GM10266 (cell line): ENCODE results near the gene KIF16B.

Experiments used
- DNase-seq: peaks from one replicate; pipeline ENCODE4 v3.0.0; 2012; ENCODE audit errors: extremely low spot score
- TF ChIP-seq, protein P1 (sequence below): IDR thresholded peaks from 2 replicates; pipeline ENCODE4 v1.5.1; 2012; ENCODE audit warnings: mild to moderate bottlenecking, low read depth; ENCODE audit not compliant: control insufficient read depth, insufficient read depth; ENCODE audit errors: missing control alignments

The KIF16B gene

GRCh38 chr20:16474363-16474762 is 98.9 kb downstream of the KIF16B start:
- DNase-seq: no peak
- TF ChIP-seq, protein P1, sequence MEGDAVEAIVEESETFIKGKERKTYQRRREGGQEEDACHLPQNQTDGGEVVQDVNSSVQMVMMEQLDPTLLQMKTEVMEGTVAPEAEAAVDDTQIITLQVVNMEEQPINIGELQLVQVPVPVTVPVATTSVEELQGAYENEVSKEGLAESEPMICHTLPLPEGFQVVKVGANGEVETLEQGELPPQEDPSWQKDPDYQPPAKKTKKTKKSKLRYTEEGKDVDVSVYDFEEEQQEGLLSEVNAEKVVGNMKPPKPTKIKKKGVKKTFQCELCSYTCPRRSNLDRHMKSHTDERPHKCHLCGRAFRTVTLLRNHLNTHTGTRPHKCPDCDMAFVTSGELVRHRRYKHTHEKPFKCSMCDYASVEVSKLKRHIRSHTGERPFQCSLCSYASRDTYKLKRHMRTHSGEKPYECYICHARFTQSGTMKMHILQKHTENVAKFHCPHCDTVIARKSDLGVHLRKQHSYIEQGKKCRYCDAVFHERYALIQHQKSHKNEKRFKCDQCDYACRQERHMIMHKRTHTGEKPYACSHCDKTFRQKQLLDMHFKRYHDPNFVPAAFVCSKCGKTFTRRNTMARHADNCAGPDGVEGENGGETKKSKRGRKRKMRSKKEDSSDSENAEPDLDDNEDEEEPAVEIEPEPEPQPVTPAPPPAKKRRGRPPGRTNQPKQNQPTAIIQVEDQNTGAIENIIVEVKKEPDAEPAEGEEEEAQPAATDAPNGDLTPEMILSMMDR: no peak

DNA sequence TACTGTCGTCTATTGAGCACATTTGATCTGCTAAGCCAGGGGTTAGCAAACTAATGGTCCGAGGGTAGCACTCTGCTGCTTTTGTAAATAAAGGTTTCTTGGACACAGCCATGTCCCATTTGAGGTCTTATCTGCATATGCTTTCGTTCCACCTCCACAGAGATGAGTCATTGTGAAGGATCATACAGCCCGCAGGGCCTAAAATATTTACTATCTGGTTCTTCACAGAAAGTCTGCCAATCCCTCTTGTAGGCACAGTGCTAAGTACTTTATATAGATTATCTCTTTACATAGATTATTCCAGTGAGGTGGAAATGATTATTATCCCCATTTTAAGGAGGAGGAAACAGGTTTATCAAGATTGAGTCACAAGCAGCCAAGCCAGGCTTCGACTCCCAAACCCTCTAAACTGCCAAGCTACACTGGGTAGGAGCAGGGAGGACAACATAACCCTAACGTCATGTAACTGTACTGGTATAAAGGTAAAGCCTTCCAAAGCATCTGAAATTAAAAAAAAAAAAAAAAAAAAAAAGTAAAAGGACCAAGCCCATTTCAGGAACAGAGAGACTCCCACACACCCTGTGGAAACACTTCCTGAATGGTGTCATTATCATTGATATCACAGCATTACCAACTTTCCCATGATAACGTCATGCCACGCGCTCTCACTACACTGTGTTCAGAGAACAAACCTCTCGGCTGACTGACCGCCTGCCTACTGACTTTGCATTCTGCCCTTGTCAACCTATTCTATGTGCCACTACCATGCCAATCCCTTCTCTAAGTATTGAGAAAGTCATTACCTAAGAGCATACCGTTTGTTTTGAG is 101.0 kb downstream of the KIF16B start:
- TF ChIP-seq, protein P1: no peak
- no peak for DNase-seq

DNA sequence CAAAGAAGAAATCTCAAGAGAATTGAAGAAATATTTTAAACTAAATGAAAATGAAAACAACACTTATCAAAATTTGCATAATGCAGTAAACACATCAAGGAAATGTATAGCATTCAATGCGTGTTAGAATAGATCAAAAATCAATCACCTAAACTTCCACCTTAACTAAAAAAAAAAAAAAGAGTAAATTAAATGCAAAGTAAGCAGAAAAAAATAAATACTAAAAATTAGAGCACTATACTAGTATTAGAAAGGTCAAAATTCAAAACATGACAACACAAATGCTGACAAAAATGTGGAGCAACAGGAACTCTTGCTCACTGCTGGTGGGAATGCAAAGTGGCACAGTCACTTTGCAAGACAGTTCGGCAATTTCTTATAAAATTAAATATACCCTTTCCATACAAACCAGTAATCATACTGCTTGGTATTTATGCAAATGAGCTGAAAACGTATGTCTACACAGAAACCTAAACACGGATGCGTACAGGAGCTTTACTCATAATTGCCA is 103.8 kb downstream of the KIF16B start:
- TF ChIP-seq, protein P1: no peak
- DNase-seq: no peak

DNA sequence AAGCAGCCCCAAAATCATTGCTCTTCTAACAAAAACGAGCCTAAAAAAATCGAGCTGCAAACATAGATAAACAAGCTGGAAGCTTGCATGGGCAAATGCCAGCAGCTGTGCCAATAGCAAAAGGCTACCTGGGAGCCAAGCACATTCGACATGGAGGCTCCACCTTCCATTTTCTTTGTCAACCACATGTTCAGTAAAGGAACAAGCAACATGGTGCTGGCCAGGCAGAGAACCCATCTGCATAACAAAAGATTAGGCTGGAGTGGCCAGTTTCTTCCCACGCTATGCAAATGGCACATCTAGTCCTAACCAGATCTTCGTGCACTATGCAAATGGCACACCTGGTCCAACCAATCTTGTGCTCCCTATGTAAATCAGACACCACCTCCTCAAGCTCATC is 110.5 kb downstream of the KIF16B start:
- DNase-seq: no peak
- TF ChIP-seq, protein P1: no peak

DNA sequence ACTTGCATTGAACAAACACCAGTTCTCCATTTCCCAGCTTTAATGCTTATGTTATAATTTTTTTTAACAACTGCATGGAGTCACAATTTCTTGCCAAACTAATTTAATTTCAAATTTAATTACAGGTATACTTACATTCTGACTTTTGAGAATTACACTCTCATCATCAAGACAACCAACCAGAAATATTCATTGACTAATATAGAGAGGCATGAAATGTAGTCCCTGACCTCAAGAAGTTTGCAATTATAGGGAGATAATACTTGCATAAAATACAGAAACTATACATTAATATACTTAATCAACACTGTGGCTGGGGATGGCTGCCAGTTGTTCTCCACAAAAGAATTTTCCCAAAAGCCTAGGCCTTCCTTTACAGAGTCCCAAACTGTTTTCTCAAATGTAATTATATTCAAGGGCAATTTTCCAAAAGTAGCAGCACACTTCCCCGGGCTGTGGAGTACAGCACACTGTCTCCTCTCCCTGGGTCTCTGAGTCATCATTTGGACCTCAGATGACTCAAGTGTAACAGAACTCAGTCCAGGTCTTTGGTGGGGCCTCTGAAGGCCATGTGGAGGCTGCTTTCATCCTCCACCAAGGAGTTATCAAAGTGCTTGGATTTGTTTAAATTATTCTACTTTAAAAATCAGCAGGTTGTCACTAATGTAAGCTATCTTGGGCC is 114.1 kb downstream of the KIF16B start:
- DNase-seq: no peak
- TF ChIP-seq, protein P1: no peak

DNA sequence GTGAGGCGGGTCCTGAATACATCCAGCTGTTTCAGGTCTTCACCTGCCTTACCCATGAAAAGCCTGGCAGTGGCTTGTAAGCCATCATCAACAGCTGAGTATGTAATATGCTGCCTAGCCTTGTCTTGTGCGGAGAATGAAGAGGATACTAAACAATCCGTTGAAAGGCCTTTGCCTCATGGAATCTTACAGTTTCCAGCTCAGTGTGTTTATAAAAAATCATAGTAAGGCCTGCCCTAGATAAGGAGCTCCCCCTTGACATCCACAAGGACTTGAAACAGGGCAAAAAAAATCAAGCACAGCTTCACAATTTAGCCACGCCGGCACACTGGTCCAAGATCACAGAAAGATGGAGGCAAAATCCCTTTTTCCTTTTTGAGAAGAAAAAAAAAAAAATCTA is 115.7 kb downstream of the KIF16B start:
- TF ChIP-seq, protein P1: no peak
- no peak for DNase-seq

DNA sequence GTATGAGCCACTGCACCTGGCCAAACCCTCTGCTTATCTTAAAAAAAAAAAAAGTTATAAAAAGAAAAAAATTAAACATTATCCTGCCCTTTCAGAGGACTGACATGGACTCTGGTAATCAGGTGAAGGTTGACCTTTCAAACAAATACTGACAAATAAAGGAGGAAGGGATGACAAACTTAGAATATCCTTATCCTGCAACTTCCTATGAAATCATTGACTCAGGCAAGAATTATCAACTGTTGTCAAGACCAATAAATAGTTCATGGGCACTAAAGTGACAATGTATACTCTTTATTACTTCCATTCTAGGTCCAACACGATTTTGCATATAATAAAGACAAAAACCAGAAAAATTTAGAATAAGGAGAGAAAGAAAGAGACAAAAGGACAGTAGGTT is 117.9 kb downstream of the KIF16B start:
- TF ChIP-seq, protein P1: no peak
- DNase-seq: no peak
